Measurements from ENCODE around the gene SMARCAL1. TPM values are rescaled to one million over a fixed set of nuclear protein-coding genes. Genes with fewer than 3 reads are reported as not detected.

The SMARCAL1 gene
- total and polyA plus RNA-seq, 9 of the 15 experiments (the other 6 are each of a cell fraction or from before 2014, with no cell fraction given), result 8.2 to 27.9 (median 12.4) TPM

GRCh38 chr2:216392018-216392562 lies 20.2 kb upstream of the SMARCAL1 start:
- FAIRE-seq (no peak), ATAC-seq (no peak), DNase-seq (ENCODE audit: extremely low read depth in 1 of 4, low spot score in 3 of 4) (no peak)
- 55% methylated on average over 6 of the region's 6 CpGs for WGBS (ENCODE audit: insufficient coverage, low coverage, missing lambda C conversion rate)
- H3K79me2 ChIP-seq (ENCODE audit: control insufficient read depth, insufficient read depth, low read length), result no peaks in the 10 kb centered on the region
- H3K4me1 ChIP-seq (replicated peaks in 1 of 2; ENCODE audit: control insufficient read depth in 2 of 2, insufficient read depth in 2 of 2, low read length in 2 of 2), result peaks cover 9 to 13% of the 10 kb centered on the region in 2 experiments; a peak in 3 of 5 replicates
- ChIA-PET POLR2A (no interaction called here), CTCF (ENCODE audit: low intra/inter-chr PET ratio) (no interaction called here)
- no peaks in the 10 kb centered on the region for H3K36me3 ChIP-seq (ENCODE audit: control insufficient read depth, insufficient read depth, low read length)
- intact Hi-C loops (cut with micrococcal nuclease) (no loop called here), in situ Hi-C loops (cut with MboI) (no loop called here)
- no peaks in the 10 kb centered on the region for H3K27me3 ChIP-seq (ENCODE audit: control insufficient read depth in 2 of 2, insufficient read depth in 2 of 2, low read length in 2 of 2)
- no peak overlapping the region for H3K27ac ChIP-seq (ENCODE audit: extremely low read depth, low read depth, low read length)
- H4K20me1 ChIP-seq (replicated peaks; ENCODE audit: control insufficient read depth, insufficient read depth, low read length), result no peaks in the 10 kb centered on the region
- H3K9ac ChIP-seq (ENCODE audit: insufficient read depth in 1 of 2, low read depth in 2 of 2, low read length in 2 of 2), result no peak overlapping the region
- TF ChIP-seq ZNF212 (CRISPR knock-in tag; IDR thresholded peaks at IDR 0.05) (no peak), YY1 (IDR thresholded peaks at IDR 0.05; ENCODE audit: borderline replicate concordance in 1 of 3, control insufficient read depth in 1 of 3, extremely low read depth in 1 of 3, insufficient read depth in 3 of 3, insufficient read length in 1 of 3, insufficient replicate concordance in 2 of 3, low read depth in 1 of 3, low read length in 2 of 3) (no peak), ETS1 (conservative IDR thresholded peaks at IDR 0.05; ENCODE audit: control insufficient read depth, low read depth, low read length) (no peak)
- H2AFZ ChIP-seq (ENCODE audit: low read depth, low read length), result no peak overlapping the region
- no peak overlapping the region for H3K4me3 ChIP-seq
- no peak overlapping the region for H3K4me2 ChIP-seq (ENCODE audit: insufficient read depth, low read length)
- H3K9me1 ChIP-seq (ENCODE audit: control insufficient read depth, insufficient read depth, low read length), result no peaks in the 10 kb centered on the region
- H3K9me3 ChIP-seq (replicated peaks; ENCODE audit: control insufficient read depth, insufficient read depth, low read depth, low read length), result no peaks in the 10 kb centered on the region
- BruUV-seq (replicated peaks), result no TSS peak

All from K562 (cell line).